Panc1 (cell line): Measurements from ENCODE around the gene DNMT3A.

ENCODE experiments used
- POLR2AphosphoS5 ChIP-seq: IDR thresholded peaks from 2 replicates; pipeline ENCODE4 v1.6.1; 2012; ENCODE audit warnings: mild to moderate bottlenecking, low read depth, low read length, moderate library complexity
- SIN3A ChIP-seq: IDR thresholded peaks from 2 replicates; pipeline ENCODE4 v1.6.1; 2012; ENCODE audit warnings: low read depth, mild to moderate bottlenecking, low read length, moderate library complexity, borderline replicate concordance; ENCODE audit not compliant: insufficient read depth
- TCF7L2 ChIP-seq: IDR thresholded peaks from 2 replicates; pipeline ENCODE4 v1.6.1; 2011; ENCODE audit warnings: mild to moderate bottlenecking, low read depth, low read length, inconsistent platforms
- TF ChIP-seq, protein P1 (sequence below): fragments of 450-650 bp; IDR thresholded peaks from 2 replicates; pipeline ENCODE4 v1.5.1; 2017; ENCODE audit warnings: mild to moderate bottlenecking
- TF ChIP-seq, protein P2 (sequence below), 2 experiments: IDR thresholded peaks; 2 replicates each; pipeline ENCODE4 v1.6.1; 2011 to 2012; ENCODE audit warnings: low read depth in 2 of 2, control low read depth in 1 of 2, low read length in 1 of 2, mild to moderate bottlenecking in 1 of 2, moderate library complexity in 1 of 2; ENCODE audit not compliant: insufficient read depth in 1 of 2

DNA sequence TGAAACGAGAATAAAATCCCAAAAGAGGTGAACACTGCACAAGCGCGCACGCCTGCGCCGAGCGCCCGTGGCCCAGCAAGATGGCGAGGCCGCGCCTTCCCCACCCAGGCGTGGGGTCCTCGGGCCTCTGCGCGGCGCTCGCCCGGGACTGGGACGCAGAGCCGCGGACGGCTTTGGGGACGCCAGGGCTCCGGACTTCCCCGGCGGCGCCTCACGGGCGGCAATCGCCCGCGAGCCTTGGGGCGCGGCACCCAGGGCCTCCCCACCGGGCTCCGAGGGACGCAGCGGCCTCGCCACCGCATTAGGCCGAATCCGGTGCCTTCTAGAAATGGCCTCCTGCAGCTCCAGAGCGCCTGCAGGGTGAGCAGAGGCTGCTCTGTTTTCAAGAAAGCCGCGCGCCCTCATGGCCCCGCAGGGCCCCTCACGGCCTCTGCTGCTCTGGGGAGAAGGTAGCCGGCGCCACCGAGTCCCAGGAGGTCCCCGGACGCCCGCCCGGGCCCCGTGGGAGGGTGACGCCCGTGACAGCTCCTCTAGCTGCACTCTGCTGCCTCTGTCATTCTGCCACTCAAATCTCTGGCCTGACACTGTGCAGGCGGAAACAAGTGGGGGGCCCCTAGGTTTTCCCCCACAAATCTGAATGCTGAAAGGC lies 137.4 kb downstream of the DNMT3A start:
- TF ChIP-seq POLR2AphosphoS5 (no peak), SIN3A (no peak), TCF7L2 (no peak)
- TF ChIP-seq, protein P1, sequence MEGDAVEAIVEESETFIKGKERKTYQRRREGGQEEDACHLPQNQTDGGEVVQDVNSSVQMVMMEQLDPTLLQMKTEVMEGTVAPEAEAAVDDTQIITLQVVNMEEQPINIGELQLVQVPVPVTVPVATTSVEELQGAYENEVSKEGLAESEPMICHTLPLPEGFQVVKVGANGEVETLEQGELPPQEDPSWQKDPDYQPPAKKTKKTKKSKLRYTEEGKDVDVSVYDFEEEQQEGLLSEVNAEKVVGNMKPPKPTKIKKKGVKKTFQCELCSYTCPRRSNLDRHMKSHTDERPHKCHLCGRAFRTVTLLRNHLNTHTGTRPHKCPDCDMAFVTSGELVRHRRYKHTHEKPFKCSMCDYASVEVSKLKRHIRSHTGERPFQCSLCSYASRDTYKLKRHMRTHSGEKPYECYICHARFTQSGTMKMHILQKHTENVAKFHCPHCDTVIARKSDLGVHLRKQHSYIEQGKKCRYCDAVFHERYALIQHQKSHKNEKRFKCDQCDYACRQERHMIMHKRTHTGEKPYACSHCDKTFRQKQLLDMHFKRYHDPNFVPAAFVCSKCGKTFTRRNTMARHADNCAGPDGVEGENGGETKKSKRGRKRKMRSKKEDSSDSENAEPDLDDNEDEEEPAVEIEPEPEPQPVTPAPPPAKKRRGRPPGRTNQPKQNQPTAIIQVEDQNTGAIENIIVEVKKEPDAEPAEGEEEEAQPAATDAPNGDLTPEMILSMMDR = no peak
- TF ChIP-seq, protein P2, sequence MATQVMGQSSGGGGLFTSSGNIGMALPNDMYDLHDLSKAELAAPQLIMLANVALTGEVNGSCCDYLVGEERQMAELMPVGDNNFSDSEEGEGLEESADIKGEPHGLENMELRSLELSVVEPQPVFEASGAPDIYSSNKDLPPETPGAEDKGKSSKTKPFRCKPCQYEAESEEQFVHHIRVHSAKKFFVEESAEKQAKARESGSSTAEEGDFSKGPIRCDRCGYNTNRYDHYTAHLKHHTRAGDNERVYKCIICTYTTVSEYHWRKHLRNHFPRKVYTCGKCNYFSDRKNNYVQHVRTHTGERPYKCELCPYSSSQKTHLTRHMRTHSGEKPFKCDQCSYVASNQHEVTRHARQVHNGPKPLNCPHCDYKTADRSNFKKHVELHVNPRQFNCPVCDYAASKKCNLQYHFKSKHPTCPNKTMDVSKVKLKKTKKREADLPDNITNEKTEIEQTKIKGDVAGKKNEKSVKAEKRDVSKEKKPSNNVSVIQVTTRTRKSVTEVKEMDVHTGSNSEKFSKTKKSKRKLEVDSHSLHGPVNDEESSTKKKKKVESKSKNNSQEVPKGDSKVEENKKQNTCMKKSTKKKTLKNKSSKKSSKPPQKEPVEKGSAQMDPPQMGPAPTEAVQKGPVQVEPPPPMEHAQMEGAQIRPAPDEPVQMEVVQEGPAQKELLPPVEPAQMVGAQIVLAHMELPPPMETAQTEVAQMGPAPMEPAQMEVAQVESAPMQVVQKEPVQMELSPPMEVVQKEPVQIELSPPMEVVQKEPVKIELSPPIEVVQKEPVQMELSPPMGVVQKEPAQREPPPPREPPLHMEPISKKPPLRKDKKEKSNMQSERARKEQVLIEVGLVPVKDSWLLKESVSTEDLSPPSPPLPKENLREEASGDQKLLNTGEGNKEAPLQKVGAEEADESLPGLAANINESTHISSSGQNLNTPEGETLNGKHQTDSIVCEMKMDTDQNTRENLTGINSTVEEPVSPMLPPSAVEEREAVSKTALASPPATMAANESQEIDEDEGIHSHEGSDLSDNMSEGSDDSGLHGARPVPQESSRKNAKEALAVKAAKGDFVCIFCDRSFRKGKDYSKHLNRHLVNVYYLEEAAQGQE (IDR thresholded peaks at IDR 0.05; ENCODE audit: insufficient read depth in 1 of 2, low read depth in 2 of 2, low read length in 1 of 2) = no peak
